HG02885 (cell line): Measurements from ENCODE around the gene MSH5.

Experiments
- ATAC-seq: cut with Tn5 transposase; IDR thresholded peaks from one replicate; pipeline ENCODE4 v1.9.1; 2021; ENCODE audit warnings: mild to moderate bottlenecking; ENCODE audit not compliant: unreplicated experiment, poor library complexity

The MSH5 gene

GRCh38 chr6:31728767-31729514 is 10.9 kb upstream of the MSH5 start, which contains the start of gene DDAH2:
Gene DDAH2, minus strand, starts transcription at chr6:31729299. Its CDS starts 138 bp downstream, at chr6:31729161.
- peak; percentile 15 for ATAC-seq

- peak; percentile 45 for ATAC-seq
These were observed 10.3 kb upstream of the MSH5 start for GRCh38 chr6:31729515-31729978.

- ATAC-seq, result peak; percentile 47
These were observed 9.7 kb upstream of the MSH5 start for GRCh38 chr6:31729979-31730630.

GRCh38 chr6:31730631-31731086 is 9.1 kb upstream of the MSH5 start:
- no peak for ATAC-seq

- no peak for ATAC-seq
These were observed 7.8 kb upstream of the MSH5 start for GRCh38 chr6:31732029-31732428.

- no peak for ATAC-seq
These were observed 6.1 kb upstream of the MSH5 start for GRCh38 chr6:31733734-31734133.

- no peak for ATAC-seq
These were observed 5.5 kb upstream of the MSH5 start for GRCh38 chr6:31734247-31734820.

- no peak for ATAC-seq
These were observed 4.9 kb upstream of the MSH5 start for GRCh38 chr6:31734821-31735406.

- ATAC-seq, result no peak
These were observed 3.6 kb upstream of the MSH5 start, which contains the start of gene CLIC1 for GRCh38 chr6:31736021-31736767. Gene CLIC1, minus strand, starts transcription at chr6:31736530. Its CDS starts 230 bp downstream, at chr6:31736300.

GRCh38 chr6:31736768-31737314 is 3.0 kb upstream of the MSH5 start:
- ATAC-seq, result no peak

GRCh38 chr6:31737315-31737990 is 2.4 kb upstream of the MSH5 start:
- no peak for ATAC-seq

- ATAC-seq, result no peak
These were observed 1.5 kb upstream of the MSH5 start for GRCh38 chr6:31737991-31738979.

- no peak for ATAC-seq
These were observed 805 bp downstream of the MSH5 start for GRCh38 chr6:31740397-31741223.

- ATAC-seq, result no peak
These were observed 2.0 kb downstream of the MSH5 start for GRCh38 chr6:31741815-31742214.

GRCh38 chr6:31742894-31743293 is 3.1 kb downstream of the MSH5 start:
- no peak for ATAC-seq

- ATAC-seq, result no peak
These were observed 4.6 kb downstream of the MSH5 start for GRCh38 chr6:31744422-31744821.

GRCh38 chr6:31749301-31750036 is 9.7 kb downstream of the MSH5 start:
- no peak for ATAC-seq
